Epidermal melanocyte (primary cell): ENCODE data around the gene ACADM.
"Not testable (repeated sequence)": the region's sequence is repeated elsewhere in the genome, so short reads cannot be mapped to it uniquely, and the experiment has no call there.

ENCODE experiments used
- DNase-seq: peaks from one replicate; pipeline ENCODE4 v3.0.0; 2011; ENCODE audit warnings: low spot score; ENCODE audit not compliant: insufficient read length

ACADM gene

GRCh38 chr1:75736016-75736415 is 11.5 kb downstream of the ACADM start:
- no peak for DNase-seq

- no peak for DNase-seq
These were observed 17.6 kb downstream of the ACADM start for GRCh38 chr1:75742047-75742625.

- no peak for DNase-seq
These were observed 20.8 kb downstream of the ACADM start for GRCh38 chr1:75745276-75745675.

DNA sequence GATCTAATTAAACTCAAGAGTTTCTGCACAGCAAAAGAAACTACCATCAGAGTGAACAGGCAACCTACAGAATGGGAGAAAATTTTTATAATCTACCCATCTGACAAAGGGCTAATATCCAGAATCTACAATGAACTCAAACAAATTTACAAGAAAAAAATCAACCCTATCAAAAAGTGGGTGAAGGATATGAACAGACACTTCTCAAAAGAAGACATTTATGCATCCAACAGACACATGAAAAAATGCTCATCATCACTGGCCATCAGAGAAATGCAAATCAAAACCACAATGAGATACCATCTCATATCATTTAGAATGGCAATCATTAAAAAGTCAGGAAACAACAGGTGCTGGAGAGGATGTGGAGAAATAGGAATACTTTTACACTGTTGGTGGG is 32.7 kb downstream of the ACADM start:
- not testable (repeated sequence) for DNase-seq

GRCh38 chr1:75758543-75758942 is 34.0 kb downstream of the ACADM start:
- DNase-seq, result not testable (repeated sequence)

- no peak for DNase-seq
These were observed 39.6 kb downstream of the ACADM start for GRCh38 chr1:75764057-75764655.

DNA sequence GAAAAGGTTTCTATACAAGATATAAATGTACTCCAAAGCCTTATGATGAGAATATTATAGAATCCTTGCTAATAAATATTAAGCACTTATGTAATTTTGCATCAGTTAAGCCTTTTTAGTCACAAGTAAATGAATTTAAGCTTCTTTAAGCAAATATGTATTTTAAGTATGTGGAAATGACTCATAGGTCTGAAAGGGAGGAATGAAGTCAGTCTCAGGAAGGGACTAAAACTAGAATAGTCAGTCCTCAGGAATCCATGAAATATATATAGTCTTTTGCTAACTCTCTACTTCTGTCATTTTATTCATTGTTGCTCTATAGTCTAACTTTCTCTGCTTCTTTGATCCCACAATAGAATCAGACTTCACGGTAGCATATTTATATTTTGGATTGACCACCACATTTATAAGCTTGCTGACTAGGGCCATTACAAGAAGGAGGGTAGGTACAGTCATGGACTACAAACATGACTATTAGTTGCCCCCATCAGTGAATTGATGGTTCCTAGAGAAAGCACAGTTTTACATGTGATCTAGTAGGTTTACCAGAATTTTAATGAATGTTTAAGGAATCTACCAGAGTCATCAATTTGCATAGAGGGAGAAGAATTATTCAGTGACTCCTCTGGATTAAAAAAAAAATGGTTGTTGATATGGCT is 41.3 kb downstream of the ACADM start:
- DNase-seq, result no peak

- DNase-seq, result no peak
These were observed 43.5 kb downstream of the ACADM start for GRCh38 chr1:75768016-75768415.

- no peak for DNase-seq
These were observed 46.3 kb downstream of the ACADM start for GRCh38 chr1:75770761-75771160.

GRCh38 chr1:75771978-75772377 is 47.5 kb downstream of the ACADM start:
- no peak for DNase-seq

GRCh38 chr1:75777812-75778211 is 53.3 kb downstream of the ACADM start:
- DNase-seq, result not testable (repeated sequence)

- not testable (repeated sequence) for DNase-seq
These were observed 54.2 kb downstream of the ACADM start for GRCh38 chr1:75778694-75779093.

- not testable (repeated sequence) for DNase-seq
These were observed 55.7 kb downstream of the ACADM start for GRCh38 chr1:75780183-75780582.

- not testable (repeated sequence) for DNase-seq
These were observed 59.4 kb downstream of the ACADM start for GRCh38 chr1:75783920-75784319.

- DNase-seq, result no peak
These were observed 60.9 kb downstream of the ACADM start for GRCh38 chr1:75785320-75785982.

DNA sequence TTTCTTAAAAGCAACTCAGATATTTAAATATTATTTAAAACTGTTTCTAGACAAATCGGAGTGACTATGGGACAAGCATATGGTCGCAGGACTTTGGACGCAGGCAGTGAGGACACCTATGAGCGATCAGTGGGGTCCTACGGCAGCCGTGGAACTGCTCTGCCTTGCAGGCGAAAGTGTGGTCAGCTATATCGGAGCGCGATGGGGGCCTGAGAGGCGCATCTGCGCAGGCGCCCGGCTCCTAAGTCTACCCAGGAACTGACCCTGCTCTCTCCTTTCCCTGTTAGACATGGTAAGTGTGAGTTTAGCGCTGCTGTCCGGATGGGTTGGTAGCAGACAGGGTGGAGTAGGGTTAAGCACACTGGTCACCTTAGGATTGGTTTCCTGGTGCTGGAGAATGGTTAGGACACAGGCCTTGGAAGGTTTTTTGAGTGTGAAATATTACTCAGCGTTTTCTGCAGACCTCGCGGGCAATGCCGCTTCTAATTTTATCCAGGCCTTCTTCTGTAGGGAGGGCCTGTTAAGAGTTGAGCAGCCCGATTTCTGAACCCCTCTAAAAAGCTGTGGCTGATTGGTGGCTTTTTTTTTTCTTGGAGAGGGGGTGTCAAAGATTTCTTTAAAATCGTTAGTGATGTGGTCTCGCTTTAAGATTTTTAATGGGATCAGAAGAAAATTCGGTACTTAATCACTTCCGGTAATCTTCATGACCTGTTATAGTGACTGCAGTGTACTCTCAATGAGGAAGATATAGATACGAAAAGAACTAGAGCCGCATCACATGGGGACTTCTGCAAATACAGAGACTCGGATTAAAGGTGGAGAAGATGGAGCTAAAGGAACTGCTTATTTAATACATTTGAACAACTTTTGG is 61.7 kb downstream of the ACADM start, which contains the start of gene RABGGTB:
RABGGTB (plus strand) TSS at position 274 of the 871 bp plus-strand sequence; CDS start at position 290, 16 bp downstream.
- DNase-seq, result peak; percentile 96

DNA sequence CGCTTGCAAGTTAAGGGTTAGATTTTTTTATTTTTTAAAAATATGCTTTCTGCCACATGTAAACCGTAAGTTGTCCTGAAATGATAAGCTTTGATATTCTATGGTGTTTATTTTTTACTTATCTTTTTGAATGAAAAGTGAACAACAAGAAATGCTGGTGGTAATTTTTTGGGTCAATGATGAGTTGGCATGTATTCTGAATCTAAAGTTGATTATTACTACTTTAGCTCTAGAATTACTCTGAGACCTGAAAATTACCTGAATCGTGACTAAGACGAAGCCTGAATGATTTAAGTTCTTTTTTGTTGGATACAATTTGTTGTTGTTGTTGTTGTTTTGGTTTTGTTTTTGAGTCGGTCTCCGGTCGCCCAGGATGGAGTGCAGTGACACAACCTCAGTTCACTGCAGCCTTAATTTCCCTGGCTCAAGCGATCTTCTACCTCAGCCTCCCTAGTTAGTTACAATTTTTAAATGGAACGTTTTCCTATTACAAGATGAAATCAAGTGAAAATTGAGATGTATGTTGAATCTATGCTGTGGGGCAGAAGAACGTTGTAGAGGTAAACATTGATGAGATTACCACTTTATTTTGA is 62.5 kb downstream of the ACADM start:
- no peak for DNase-seq

DNA sequence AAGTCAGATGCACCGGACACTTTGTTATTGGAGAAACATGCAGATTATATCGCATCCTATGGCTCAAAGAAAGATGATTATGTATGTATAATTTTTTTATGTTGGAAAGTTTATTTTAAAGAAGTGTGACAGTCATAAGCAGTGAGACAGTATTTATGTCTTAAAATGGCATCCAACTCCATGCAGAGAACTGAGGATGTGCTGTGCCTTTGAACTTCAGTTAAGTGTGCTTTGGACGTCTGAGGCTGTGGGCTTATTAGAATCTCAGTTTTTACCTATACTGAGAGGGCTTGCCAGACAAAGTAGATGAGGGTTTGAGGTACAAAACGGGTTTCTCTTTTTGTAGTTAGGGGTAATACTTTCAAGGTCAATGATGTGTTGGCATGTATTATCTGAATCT is 63.0 kb downstream of the ACADM start:
- DNase-seq, result no peak

- no peak for DNase-seq
These were observed 65.5 kb downstream of the ACADM start for GRCh38 chr1:75789988-75790387.

DNA sequence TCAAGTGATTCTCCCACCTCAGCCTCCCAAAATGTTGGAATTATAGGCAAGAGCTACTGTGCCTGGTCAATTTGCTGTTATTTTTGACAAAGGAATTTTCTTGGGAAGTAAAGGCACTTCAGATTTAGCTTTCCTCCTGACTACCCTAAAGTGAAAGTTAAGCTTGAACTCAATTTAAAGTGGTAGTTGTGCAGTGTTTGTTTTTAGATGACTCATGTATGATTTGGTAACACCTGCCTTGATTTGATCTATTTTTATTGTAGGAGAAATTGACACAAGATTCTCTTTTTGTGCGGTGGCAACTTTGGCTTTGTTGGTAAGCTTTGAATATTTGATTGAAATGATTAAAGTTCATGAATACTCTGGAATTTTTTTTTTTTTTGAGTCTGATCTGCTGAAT is 66.5 kb downstream of the ACADM start:
- no peak for DNase-seq

GRCh38 chr1:75792091-75792490 is 67.6 kb downstream of the ACADM start:
- no peak for DNase-seq
